PC-9 (cell line): ENCODE data around the gene CCBE1.

ENCODE experiments used
- CTCF ChIP-seq: fragments of 200-600 bp; sonication (generic); conservative IDR thresholded peaks from 2 replicates; pipeline ENCODE4 v1.6.1; 2017; ENCODE audit warnings: mixed run types, antibody characterized with exemption, mild to moderate bottlenecking, moderate library complexity
- EZH2 ChIP-seq: fragments of 200-600 bp; sonication (generic); IDR thresholded peaks from 2 replicates; pipeline ENCODE4 v1.8.0; 2017; ENCODE audit warnings: antibody characterized with exemption, low read depth

- TF ChIP-seq CTCF (no peak), EZH2 (no peak)
Observed at GRCh38 chr18:59674903-59675270, 22.3 kb downstream of the CCBE1 start.
